Measurements from ENCODE around the gene PBX1. TPM values are rescaled to one million over a fixed set of nuclear protein-coding genes. Genes with fewer than 3 reads are reported as not detected.

Gene PBX1
- total and polyA plus RNA-seq, 2 of the 4 experiments (the other 2 are of a cell fraction), result 13.9 to 17.9 TPM

GRCh38 chr1:164719676-164720439 lies 160.9 kb downstream of the PBX1 start (continued):
- TF ChIP-seq CEBPB (IDR thresholded peaks at IDR 0.05; ENCODE audit: low read depth, low read length), result no peak

GRCh38 chr1:164720440-164721227 lies 161.7 kb downstream of the PBX1 start:
- Histone ChIP-seq H3K56ac (ENCODE audit: extremely low read depth, insufficient read depth, low read length) (no peak overlapping the region), H2AK9ac (replicated peaks; ENCODE audit: low read depth, low read length, poor library complexity) (no peak overlapping the region), H3K4me1 (ENCODE audit: control insufficient read depth, insufficient read depth, low read length) (peaks cover 29% of the 10 kb centered on the region), H2BK5ac (ENCODE audit: low read depth, low read length, poor library complexity, severe bottlenecking) (no peak overlapping the region), H3K9me1 (ENCODE audit: insufficient read depth, low read length) (peaks cover 19% of the 10 kb centered on the region), H3K18ac (ENCODE audit: low read depth, low read length) (peak overlapping the region; percentile 29; the same call in 1 of the 2 replicates), H3K9me3 (ENCODE audit: control insufficient read depth, insufficient read depth, low read length) (no peaks in the 10 kb centered on the region), H3K9ac (ENCODE audit: low read depth, low read length) (no peak overlapping the region), H3K36me3 (ENCODE audit: control insufficient read depth, insufficient read depth, low read length) (no peaks in the 10 kb centered on the region), H3K4me3 (ENCODE audit: insufficient read depth, low read depth, low read length) (no peak overlapping the region), H3K27ac (ENCODE audit: insufficient read depth, low read length) (no peak overlapping the region), H3K4ac (ENCODE audit: low read depth, low read length) (no peak overlapping the region), H2BK20ac (ENCODE audit: low read depth, low read length) (no peak overlapping the region; the same call in 1 of the 2 replicates), H2AFZ (replicated peaks; ENCODE audit: low read length, poor library complexity) (no peak overlapping the region), H3K4me2 (ENCODE audit: low read depth, low read length) (no peak overlapping the region), H4K8ac (ENCODE audit: low read depth in 2 of 2, low read length in 2 of 2) (no peak overlapping the region; a peak in 1 of 4 replicates), H4K20me1 (ENCODE audit: insufficient read depth, low read length) (no peaks in the 10 kb centered on the region), H4K5ac (ENCODE audit: low read depth, low read length) (0 out of 2 replicates have a peak overlapping the region, but pooled peaks have one; percentile 19), H3K14ac (replicated peaks; ENCODE audit: low read depth, low read length) (0 out of 2 replicates have a peak overlapping the region, but pooled peaks have one; percentile 30), H3K27me3 (ENCODE audit: control insufficient read depth, insufficient read depth, low read length) (no peaks in the 10 kb centered on the region), H2BK120ac (ENCODE audit: low read depth, low read length) (peak overlapping the region; percentile 28; the same call in 1 of the 2 replicates), H3K79me1 (ENCODE audit: low read depth in 1 of 2, low read length in 2 of 2) (peaks cover 3 to 15% of the 10 kb centered on the region in 2 experiments; a peak in 3 of 4 replicates), H2BK15ac (ENCODE audit: low read depth, low read length) (peak overlapping the region; percentile 68; the same call in 2 of the 3 replicates), H2AK5ac (ENCODE audit: low read depth, low read length) (peak overlapping the region; percentile 59; the same call in 1 of the 2 replicates), H4K91ac (ENCODE audit: insufficient read depth, low read depth, low read length) (0 out of 2 replicates have a peak overlapping the region, but pooled peaks have one; percentile 24), H3K23ac (ENCODE audit: low read depth, low read length) (peak overlapping the region; percentile 36; the same call in 1 of the 2 replicates)
- intact Hi-C loops (cut with micrococcal nuclease), result no loop called here
- no CpG with 5 or more reads among the region's 7 CpGs for WGBS, 2 experiments (ENCODE audit: extremely low coverage in 2 of 2, insufficient read length in 1 of 2)
- TF ChIP-seq FOS (IDR thresholded peaks at IDR 0.05; ENCODE audit: low read depth, low read length), result no peak
- no peak for TF ChIP-seq RFX5 (IDR thresholded peaks at IDR 0.05; ENCODE audit: low read depth, low read length)
- no peak for TF ChIP-seq ELK1 (IDR thresholded peaks at IDR 0.05; ENCODE audit: borderline replicate concordance, low read depth, low read length)
- TF ChIP-seq SMC3 (IDR thresholded peaks at IDR 0.05; ENCODE audit: low read depth, low read length), result no peak
- TF ChIP-seq NFE2L2 (IDR thresholded peaks at IDR 0.05; ENCODE audit: low read depth, low read length), result no peak
- TF ChIP-seq USF2 (IDR thresholded peaks at IDR 0.05; ENCODE audit: low read depth, low read length), result no peak
- no peak for TF ChIP-seq RCOR1 (IDR thresholded peaks at IDR 0.05; ENCODE audit: insufficient replicate concordance, low read length)
- no peak for TF ChIP-seq MXI1 (IDR thresholded peaks at IDR 0.05; ENCODE audit: borderline replicate concordance, low read depth, low read length)
- ChIA-PET POLR2A (ENCODE audit: unreplicated experiment) (no interaction called here), CTCF (no interaction called here)
- DNase-seq, result no peak
- BruUV-seq (replicated peaks), result no TSS peak
- in situ Hi-C loops (cut with MboI; ENCODE audit: low sequenced_read_pairs), result no loop called here
- dilution Hi-C loops (cut with HindIII; ENCODE audit: low sequenced_read_pairs, unreplicated experiment), result no loop called here
- no peak for ATAC-seq (ENCODE audit: low read depth)
